Mesothelial cell of epicardium (in vitro differentiated cells): ENCODE results near the gene PAX2. TPM values are rescaled to one million over a fixed set of nuclear protein-coding genes. Genes with fewer than 3 reads are reported as not detected.

ENCODE experiments used
- DNase-seq, 2 experiments: peaks; one replicate each; pipeline ENCODE4 v3.0.0; 2021; ENCODE audit warnings: low spot score in 2 of 2; ENCODE audit not compliant: unreplicated experiment in 2 of 2
- H3K27ac Mint-ChIP-seq: 2 replicates; pipeline ENCODE4 v1.8.0; 2021; ENCODE audit warnings: mixed read lengths
- H3K27me3 Mint-ChIP-seq: 2 replicates; pipeline ENCODE4 v1.8.0; 2021; ENCODE audit warnings: low read depth, mixed read lengths
- H3K36me3 Mint-ChIP-seq: 2 replicates; pipeline ENCODE4 v1.8.0; 2021; ENCODE audit warnings: mixed read lengths
- H3K4me1 Mint-ChIP-seq: 2 replicates; pipeline ENCODE4 v1.8.0; 2021; ENCODE audit warnings: mixed read lengths
- H3K4me3 Mint-ChIP-seq: 2 replicates; pipeline ENCODE4 v1.8.0; 2021; ENCODE audit warnings: mild to moderate bottlenecking, moderate library complexity, mixed read lengths
- H3K9me3 Mint-ChIP-seq: 2 replicates; pipeline ENCODE4 v1.8.0; 2021; ENCODE audit warnings: mixed read lengths
- total RNA-seq: library from RNA; stranded (reverse); gene quantifications from 3 replicates; pipeline ENCODE4 v1.2.1, GENCODE V29; 2021
- TF ChIP-seq, protein P1 (sequence below): fragments of 200-600 bp; sonication (generic); IDR thresholded peaks from one replicate; pipeline ENCODE4 v1.5.0; 2021; ENCODE audit warnings: antibody characterized with exemption; ENCODE audit not compliant: unreplicated experiment

Gene PAX2
- total RNA-seq, 1 donor from 2014 or later = not detected

DNA sequence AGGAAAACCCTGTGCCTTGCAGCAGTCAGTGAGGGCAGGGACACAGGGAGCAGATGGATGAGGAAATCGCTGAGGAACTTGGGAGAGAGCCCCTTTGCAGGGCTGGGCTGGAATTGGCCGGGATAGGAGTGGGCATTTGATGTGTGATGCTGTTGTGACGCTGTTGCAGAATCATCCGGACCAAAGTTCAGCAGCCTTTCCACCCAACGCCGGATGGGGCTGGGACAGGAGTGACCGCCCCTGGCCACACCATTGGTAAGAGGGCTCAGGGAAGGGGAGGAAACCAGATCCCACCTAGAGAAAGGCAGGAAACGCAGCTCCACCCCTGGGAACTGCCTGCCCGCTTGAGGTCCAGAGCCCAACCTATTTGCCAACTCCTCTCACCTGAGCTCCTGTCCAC is 33.9 kb downstream of the PAX2 start:
- no peak overlapping the region for H3K4me3 Mint-ChIP-seq
- no peak overlapping the region for H3K27ac Mint-ChIP-seq
- no peaks in the 10 kb centered on the region for H3K4me1 Mint-ChIP-seq
- TF ChIP-seq, protein P1, sequence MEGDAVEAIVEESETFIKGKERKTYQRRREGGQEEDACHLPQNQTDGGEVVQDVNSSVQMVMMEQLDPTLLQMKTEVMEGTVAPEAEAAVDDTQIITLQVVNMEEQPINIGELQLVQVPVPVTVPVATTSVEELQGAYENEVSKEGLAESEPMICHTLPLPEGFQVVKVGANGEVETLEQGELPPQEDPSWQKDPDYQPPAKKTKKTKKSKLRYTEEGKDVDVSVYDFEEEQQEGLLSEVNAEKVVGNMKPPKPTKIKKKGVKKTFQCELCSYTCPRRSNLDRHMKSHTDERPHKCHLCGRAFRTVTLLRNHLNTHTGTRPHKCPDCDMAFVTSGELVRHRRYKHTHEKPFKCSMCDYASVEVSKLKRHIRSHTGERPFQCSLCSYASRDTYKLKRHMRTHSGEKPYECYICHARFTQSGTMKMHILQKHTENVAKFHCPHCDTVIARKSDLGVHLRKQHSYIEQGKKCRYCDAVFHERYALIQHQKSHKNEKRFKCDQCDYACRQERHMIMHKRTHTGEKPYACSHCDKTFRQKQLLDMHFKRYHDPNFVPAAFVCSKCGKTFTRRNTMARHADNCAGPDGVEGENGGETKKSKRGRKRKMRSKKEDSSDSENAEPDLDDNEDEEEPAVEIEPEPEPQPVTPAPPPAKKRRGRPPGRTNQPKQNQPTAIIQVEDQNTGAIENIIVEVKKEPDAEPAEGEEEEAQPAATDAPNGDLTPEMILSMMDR = no peak
- peaks cover 65% of the 10 kb centered on the region for H3K27me3 Mint-ChIP-seq
- no peaks in the 10 kb centered on the region for H3K9me3 Mint-ChIP-seq
- DNase-seq = no peak
- no peaks in the 10 kb centered on the region for H3K36me3 Mint-ChIP-seq

DNA sequence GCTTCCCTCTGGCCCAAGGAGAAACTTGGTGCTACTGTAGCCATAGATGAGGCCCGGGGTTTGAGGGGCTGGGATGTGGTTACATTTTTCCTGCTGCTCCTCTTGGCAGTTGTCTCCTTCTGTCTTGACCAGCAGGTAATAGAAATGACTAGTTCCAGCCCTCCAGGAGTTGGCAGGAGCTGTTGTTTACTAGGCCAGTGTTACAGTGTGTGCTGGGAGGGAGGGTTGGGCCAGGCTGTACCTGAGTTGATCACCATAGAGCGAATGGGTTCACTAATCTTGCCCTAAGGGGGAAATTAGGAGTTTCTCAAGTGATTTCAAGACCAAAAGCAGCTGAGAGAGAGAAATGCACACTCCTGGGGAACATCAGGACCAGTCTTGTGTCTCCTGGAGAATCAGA is 34.9 kb downstream of the PAX2 start:
- no peak overlapping the region for H3K4me3 Mint-ChIP-seq
- no peaks in the 10 kb centered on the region for H3K9me3 Mint-ChIP-seq
- DNase-seq = no peak
- H3K27me3 Mint-ChIP-seq = peaks cover 65% of the 10 kb centered on the region
- H3K4me1 Mint-ChIP-seq = no peaks in the 10 kb centered on the region
- TF ChIP-seq, protein P1 = no peak
- H3K27ac Mint-ChIP-seq = no peak overlapping the region
- H3K36me3 Mint-ChIP-seq = no peaks in the 10 kb centered on the region

DNA sequence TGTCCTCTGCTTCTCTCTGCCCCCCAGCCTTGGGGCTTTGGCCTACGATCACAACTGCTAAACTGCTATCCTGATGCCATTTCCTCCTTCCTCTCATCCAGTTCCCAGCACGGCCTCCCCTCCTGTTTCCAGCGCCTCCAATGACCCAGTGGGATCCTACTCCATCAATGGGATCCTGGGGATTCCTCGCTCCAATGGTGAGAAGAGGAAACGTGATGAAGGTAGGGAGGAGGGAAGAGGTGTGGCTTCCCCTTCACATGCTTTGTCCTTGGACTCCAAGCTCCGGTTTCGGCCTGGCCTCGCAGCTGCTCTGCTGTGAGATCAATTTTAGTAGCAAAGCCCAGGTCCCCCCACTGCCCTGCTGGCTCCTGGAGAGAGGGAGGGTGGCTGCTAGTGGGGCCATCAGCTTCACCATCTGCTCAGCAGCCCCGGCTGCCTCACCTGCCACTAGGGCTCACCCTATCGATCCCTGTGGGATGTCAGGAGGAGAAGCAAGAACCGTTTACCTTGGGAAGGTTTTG is 35.8 kb downstream of the PAX2 start:
- H3K27me3 Mint-ChIP-seq = peaks cover 63% of the 10 kb centered on the region
- H3K9me3 Mint-ChIP-seq = no peaks in the 10 kb centered on the region
- H3K4me3 Mint-ChIP-seq = no peak overlapping the region
- no peaks in the 10 kb centered on the region for H3K36me3 Mint-ChIP-seq
- no peak for DNase-seq
- no peak overlapping the region for H3K27ac Mint-ChIP-seq
- TF ChIP-seq, protein P1 = no peak
- H3K4me1 Mint-ChIP-seq = no peaks in the 10 kb centered on the region

DNA sequence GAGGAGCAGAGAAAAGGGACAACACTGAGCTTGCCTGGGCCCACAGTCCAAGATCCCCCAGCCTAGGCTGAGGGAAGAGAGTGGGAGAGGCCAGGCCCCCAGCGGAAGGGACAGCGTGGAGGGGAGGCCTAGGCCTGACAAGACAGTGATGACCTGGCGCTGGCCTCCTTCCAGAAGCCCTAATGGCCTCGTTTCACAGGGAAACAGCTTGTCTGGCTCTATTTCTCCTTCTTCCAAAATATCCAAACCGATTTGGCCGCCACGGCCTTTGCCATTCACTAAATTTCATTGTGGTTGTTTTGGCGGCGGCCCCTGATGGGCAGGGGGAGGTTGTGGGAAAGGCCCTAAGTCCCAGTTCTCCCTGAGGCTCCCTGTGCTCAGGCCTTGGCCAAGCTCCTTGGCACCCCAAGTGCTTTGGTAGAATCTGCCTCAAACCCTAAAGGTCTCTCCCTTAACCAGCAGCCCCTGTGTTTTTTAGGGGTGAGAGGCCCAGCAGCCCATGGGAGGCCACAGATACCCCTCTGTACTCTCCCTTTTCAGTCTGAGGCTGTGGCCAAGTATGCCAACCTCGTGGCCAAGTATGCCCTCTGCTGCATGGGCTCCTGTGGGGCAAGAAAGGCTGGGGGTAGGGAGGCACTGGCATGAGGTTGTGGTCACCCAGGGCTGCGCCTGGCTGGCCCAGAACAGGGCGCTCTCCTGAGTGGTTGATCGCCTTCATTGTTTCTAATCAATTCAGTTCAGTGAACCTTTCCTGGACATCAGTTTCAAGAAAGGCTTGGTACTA is 37.3 kb downstream of the PAX2 start:
- H3K9me3 Mint-ChIP-seq = no peaks in the 10 kb centered on the region
- no peaks in the 10 kb centered on the region for H3K36me3 Mint-ChIP-seq
- peaks cover 68% of the 10 kb centered on the region for H3K27me3 Mint-ChIP-seq
- H3K4me1 Mint-ChIP-seq = peaks cover 6% of the 10 kb centered on the region
- no peak for DNase-seq
- H3K27ac Mint-ChIP-seq = no peak overlapping the region
- TF ChIP-seq, protein P1 = no peak
- H3K4me3 Mint-ChIP-seq = no peak overlapping the region

DNA sequence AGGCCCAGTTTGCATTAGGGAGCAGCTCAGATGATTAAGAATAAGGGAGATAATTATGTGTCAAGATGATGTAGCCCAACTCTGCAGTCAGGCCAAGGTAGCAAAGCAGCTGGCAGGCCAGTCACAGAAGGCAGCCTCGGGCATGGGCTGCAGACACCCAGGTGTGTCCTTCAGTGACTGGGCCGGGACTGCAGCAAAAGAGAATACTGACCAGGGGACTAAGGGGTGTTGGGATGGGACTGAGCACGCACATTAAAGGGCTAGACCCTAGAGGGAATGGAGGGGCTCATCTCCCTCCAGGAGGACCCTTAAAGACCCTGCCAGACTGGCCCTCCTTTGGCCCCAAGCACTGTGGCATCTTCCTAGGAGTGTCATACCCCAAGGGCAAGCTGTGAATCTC is 38.7 kb downstream of the PAX2 start:
- Mint-ChIP-seq H3K27me3 (peaks cover 61% of the 10 kb centered on the region), H3K27ac (no peak overlapping the region), H3K9me3 (no peaks in the 10 kb centered on the region), H3K4me1 (peaks cover 14% of the 10 kb centered on the region), H3K4me3 (no peak overlapping the region), H3K36me3 (no peaks in the 10 kb centered on the region)
- no peak for DNase-seq
- TF ChIP-seq, protein P1 = no peak
